Stimulated activated naive B cell treated with anti-CD40 and anti-IgM and Interleukin-4, amounts not matched to agents 10 μg/mL and 1 μg/mL and 100 μg/mL, for 72 hours (primary cell): Measurements from ENCODE around the gene FARP1.

Source experiments
- ATAC-seq, 2 donors: fragments of 150-1000 bp; cut with Tn5 transposase; replicated peaks; 2 replicates each; pipeline ENCODE4 v1.10.0; 2021; ENCODE audit warnings: moderate library complexity in 1 of 2
- DNase-seq: peaks from one replicate; pipeline ENCODE4 v3.0.0; 2021
- H3K27ac Mint-ChIP-seq: one replicate; pipeline ENCODE4 v1.8.0; 2022; ENCODE audit warnings: mild to moderate bottlenecking, mixed read lengths
- H3K27me3 Mint-ChIP-seq, 2 donors: one replicate each; pipeline ENCODE4 v1.8.0; 2022; ENCODE audit warnings: mixed read lengths in 2 of 2
- H3K36me3 Mint-ChIP-seq, 2 donors: one replicate each; pipeline ENCODE4 v1.8.0; 2022; ENCODE audit warnings: mixed read lengths in 2 of 2, mild to moderate bottlenecking in 1 of 2
- H3K4me1 Mint-ChIP-seq, 2 donors: one replicate each; pipeline ENCODE4 v1.8.0; 2022; ENCODE audit warnings: mixed read lengths in 2 of 2, mild to moderate bottlenecking in 1 of 2
- H3K4me3 Mint-ChIP-seq, 2 donors: one replicate each; pipeline ENCODE4 v1.8.0; 2022; ENCODE audit warnings: mild to moderate bottlenecking in 2 of 2, mixed read lengths in 2 of 2, moderate library complexity in 1 of 2
- H3K9me3 Mint-ChIP-seq, 2 donors: one replicate each; pipeline ENCODE4 v1.8.0; 2022; ENCODE audit warnings: mixed read lengths in 2 of 2, mild to moderate bottlenecking in 1 of 2

Gene FARP1

DNA sequence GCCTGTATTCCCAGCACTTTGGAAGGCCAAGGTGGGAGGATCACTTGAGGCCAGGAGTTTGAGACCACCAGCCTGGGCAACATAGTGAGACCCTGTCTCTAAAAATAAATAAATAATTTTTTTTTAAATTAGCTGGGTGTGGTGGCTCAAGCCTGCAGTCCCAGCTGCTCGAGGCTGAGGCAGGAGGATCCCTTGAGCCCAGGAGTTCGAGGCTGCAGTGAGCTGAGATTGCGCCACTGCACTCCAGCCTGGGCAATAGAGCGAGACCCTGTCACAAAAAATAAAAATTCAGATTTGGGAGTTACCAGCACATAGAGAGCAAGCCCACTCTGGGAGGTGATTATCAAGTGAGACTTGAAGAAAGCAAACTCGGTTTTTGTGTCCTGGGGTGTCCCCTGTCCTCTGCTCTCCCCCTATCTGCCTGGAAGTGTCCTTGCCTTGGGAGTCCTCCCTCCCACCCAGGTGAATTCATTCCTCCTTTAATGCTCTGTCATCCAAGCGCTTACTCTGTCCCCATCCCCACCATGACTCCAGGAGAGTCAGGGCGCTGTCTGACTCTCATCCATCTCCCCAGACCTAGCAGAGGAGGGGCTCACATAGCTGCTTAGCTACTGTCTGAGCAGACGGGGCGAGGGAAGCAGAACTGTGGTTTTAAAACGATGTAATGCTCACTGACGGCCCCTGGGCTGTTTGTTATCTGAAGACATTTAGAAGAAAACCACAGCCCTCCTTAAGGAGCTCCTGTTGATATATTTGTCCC is 287.3 kb downstream of the FARP1 start:
- no peak for ATAC-seq
- no peak overlapping the region for H3K27ac Mint-ChIP-seq
- no peaks in the 10 kb centered on the region for H3K4me1 Mint-ChIP-seq
- no peaks in the 10 kb centered on the region for H3K36me3 Mint-ChIP-seq
- H3K9me3 Mint-ChIP-seq, result no peaks in the 10 kb centered on the region
- DNase-seq, result no peak
- H3K4me3 Mint-ChIP-seq, result no peak overlapping the region
- peaks cover 21 to 30% of the 10 kb centered on the region in 2 donors for H3K27me3 Mint-ChIP-seq

DNA sequence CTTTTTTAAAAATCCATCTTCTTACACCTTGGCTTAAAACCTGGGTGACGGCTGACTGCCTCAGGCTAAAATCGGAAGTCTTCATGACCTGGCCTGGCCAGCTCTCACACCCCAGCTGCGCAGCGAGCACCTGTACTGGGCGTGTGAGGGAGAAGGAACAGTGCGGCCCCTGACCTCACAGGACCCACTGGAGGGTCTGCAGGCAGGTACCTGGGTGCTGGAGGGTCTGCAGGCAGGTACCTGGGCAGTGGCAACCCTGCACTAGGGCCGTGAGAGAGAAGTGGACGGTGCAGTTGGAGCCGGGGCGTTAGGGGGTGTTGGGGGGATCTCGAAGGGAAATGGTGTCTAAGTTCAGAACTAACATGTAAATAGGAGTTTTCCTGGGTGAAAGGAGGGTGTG is 289.7 kb downstream of the FARP1 start:
- Mint-ChIP-seq H3K4me3 (no peak overlapping the region), H3K27me3 (peaks cover 21 to 36% of the 10 kb centered on the region in 2 donors), H3K4me1 (no peaks in the 10 kb centered on the region), H3K9me3 (no peaks in the 10 kb centered on the region), H3K27ac (no peak overlapping the region), H3K36me3 (no peaks in the 10 kb centered on the region)
- ATAC-seq (no peak), DNase-seq (no peak)

DNA sequence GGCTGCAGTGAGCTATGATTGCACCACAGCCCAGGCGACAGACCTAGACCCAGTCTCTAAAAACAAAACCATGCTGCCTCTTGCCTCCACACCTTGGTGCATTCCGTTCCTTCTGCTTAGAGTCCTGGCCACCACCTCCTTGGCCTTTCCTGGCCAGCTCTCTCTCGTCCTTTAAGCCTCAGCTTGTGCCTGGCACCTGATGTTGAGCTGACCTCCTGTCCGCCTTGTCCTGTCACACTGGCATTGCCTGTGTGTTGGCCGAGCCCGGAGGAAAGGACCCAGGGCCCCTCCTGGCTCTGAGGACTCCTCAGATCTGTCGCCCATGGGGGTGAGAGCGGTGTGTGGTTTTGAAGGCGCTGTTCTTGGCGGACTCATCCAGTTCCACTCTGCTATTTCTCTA is 290.8 kb downstream of the FARP1 start:
- H3K4me1 Mint-ChIP-seq, result no peaks in the 10 kb centered on the region
- no peak overlapping the region for H3K4me3 Mint-ChIP-seq
- no peak overlapping the region for H3K27ac Mint-ChIP-seq
- peaks cover 21 to 34% of the 10 kb centered on the region in 2 donors for H3K27me3 Mint-ChIP-seq
- H3K9me3 Mint-ChIP-seq, result no peaks in the 10 kb centered on the region
- H3K36me3 Mint-ChIP-seq, result no peaks in the 10 kb centered on the region
- ATAC-seq (no peak), DNase-seq (no peak)

- Mint-ChIP-seq H3K4me3 (no peak overlapping the region), H3K36me3 (no peaks in the 10 kb centered on the region), H3K4me1 (no peaks in the 10 kb centered on the region), H3K9me3 (no peaks in the 10 kb centered on the region), H3K27ac (no peak overlapping the region), H3K27me3 (peaks cover 18 to 32% of the 10 kb centered on the region in 2 donors)
- no peak for ATAC-seq
- DNase-seq, result no peak
Observed at GRCh38 chr13:98434060-98434459, 291.2 kb downstream of the FARP1 start.

- H3K36me3 Mint-ChIP-seq, result no peaks in the 10 kb centered on the region
- no peak for DNase-seq
- H3K4me1 Mint-ChIP-seq, result no peaks in the 10 kb centered on the region
- ATAC-seq, result no peak
- peaks cover 13 to 28% of the 10 kb centered on the region in 2 donors for H3K27me3 Mint-ChIP-seq
- H3K9me3 Mint-ChIP-seq, result no peaks in the 10 kb centered on the region
- H3K27ac Mint-ChIP-seq, result no peak overlapping the region
- no peak overlapping the region for H3K4me3 Mint-ChIP-seq
Observed at GRCh38 chr13:98435376-98435775, 292.5 kb downstream of the FARP1 start.

- H3K4me1 Mint-ChIP-seq, result peaks cover 2 to 4% of the 10 kb centered on the region in 2 donors
- no peak for ATAC-seq
- H3K9me3 Mint-ChIP-seq, result no peaks in the 10 kb centered on the region
- no peak overlapping the region for H3K27ac Mint-ChIP-seq
- no peak overlapping the region for H3K4me3 Mint-ChIP-seq
- H3K27me3 Mint-ChIP-seq, result peaks cover 13 to 28% of the 10 kb centered on the region in 2 donors
- DNase-seq, result no peak
- no peaks in the 10 kb centered on the region for H3K36me3 Mint-ChIP-seq
Observed at GRCh38 chr13:98436233-98436910, 293.5 kb downstream of the FARP1 start.

DNA sequence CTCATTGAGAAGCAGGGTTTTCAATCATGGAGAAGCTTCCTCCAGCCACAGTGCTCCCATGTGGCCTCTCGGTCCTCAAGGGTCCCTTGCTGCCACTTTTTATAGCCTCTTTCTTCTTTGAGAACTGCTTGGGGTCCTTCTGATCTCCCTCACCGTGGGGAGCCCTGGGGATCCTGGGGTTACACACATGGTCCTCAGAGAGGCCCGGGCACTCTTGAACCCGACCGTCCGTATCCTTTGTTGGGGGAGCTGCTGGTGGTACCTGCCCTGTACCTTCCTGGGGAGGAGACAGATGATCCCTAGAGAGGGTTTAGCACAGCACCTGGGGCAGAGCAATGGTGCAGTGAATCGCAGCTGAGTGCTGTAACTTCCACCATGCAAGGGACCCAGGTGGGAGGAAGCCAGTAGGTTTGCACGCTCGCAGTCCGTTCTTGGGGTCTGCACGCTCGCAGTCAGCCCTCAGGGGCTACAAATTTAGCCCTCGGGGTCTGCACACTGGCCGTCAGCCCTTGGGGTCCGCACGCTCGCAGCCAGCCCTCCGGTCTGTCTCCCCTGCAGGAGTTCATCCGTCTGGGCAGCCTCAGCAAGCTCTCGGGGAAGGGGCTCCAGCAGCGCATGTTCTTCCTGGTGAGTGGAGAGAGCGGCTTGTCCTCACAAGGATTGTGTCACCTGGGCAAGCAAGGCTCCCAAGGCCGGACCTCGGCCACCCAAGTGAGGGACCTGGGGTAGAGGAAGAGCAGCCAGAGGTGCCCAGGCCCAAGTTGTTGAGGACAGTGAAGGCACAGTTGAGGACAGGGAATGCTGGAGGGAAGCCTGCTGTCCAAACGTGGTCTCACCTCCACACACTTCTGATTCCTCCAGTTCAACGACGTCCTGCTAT is 295.6 kb downstream of the FARP1 start:
- Mint-ChIP-seq H3K9me3 (no peaks in the 10 kb centered on the region), H3K4me3 (no peak overlapping the region), H3K27ac (no peak overlapping the region), H3K4me1 (peaks cover 4 to 9% of the 10 kb centered on the region in 2 donors), H3K36me3 (peaks cover 0 to under 1% of the 10 kb centered on the region in 2 donors), H3K27me3 (peaks cover 6 to 12% of the 10 kb centered on the region in 2 donors)
- ATAC-seq (no peak), DNase-seq (no peak)

- no peak overlapping the region for H3K4me3 Mint-ChIP-seq
- H3K36me3 Mint-ChIP-seq, result peaks cover 0 to 3% of the 10 kb centered on the region in 2 donors
- no peak overlapping the region for H3K27ac Mint-ChIP-seq
- peaks cover 8 to 12% of the 10 kb centered on the region in 2 donors for H3K4me1 Mint-ChIP-seq
- ATAC-seq, result no peak
- H3K9me3 Mint-ChIP-seq, result no peaks in the 10 kb centered on the region
- peaks cover 6 to 12% of the 10 kb centered on the region in 2 donors for H3K27me3 Mint-ChIP-seq
- no peak for DNase-seq
Observed at GRCh38 chr13:98439126-98439828, 296.4 kb downstream of the FARP1 start.

GRCh38 chr13:98439896-98440295 is 297.0 kb downstream of the FARP1 start:
- ATAC-seq, result no peak
- no peak for DNase-seq
- peaks cover 0 to 3% of the 10 kb centered on the region in 2 donors for H3K36me3 Mint-ChIP-seq
- peaks cover 10 to 17% of the 10 kb centered on the region in 2 donors for H3K4me1 Mint-ChIP-seq
- no peak overlapping the region for H3K4me3 Mint-ChIP-seq
- no peaks in the 10 kb centered on the region for H3K9me3 Mint-ChIP-seq
- peaks cover 6 to 12% of the 10 kb centered on the region in 2 donors for H3K27me3 Mint-ChIP-seq
- H3K27ac Mint-ChIP-seq, result no peak overlapping the region

- no peak for ATAC-seq
- peaks cover 3 to 9% of the 10 kb centered on the region in 2 donors for H3K27me3 Mint-ChIP-seq
Observed at GRCh38 chr13:98440390-98441055, 297.6 kb downstream of the FARP1 start.

DNA sequence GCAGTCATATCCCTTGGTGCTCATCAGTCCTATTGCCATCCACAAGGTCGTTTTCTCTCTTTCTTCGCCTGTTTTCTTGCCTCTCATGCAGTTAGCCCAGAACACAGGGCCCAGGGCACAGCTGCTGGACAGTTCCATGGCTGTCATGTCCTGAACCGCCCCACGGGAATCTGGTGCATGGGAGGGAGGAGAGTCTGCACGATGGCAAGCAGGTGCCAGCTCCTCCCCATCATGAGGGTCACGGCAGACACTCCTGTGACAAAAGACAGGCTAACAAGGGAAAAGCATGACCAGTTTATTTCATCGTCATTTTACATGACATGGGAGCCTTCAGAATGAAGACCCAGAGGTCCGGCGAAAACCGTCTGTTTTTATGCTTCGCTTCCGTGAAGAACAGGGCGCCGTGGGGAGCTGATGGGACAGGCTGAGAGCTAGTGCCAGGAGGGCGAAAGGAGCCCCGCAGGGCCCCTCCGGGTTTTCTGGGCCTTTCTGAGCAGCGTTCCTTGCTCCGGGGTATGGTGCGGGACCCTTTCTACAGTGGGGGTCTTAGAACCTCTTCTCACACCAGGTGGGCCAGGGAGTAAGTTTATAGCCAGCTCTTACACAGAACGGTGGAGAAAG is 298.3 kb downstream of the FARP1 start:
- no peak for ATAC-seq
- Mint-ChIP-seq H3K27ac (peak overlapping the region; percentile 20), H3K9me3 (no peaks in the 10 kb centered on the region), H3K4me1 (peaks cover 17 to 30% of the 10 kb centered on the region in 2 donors), H3K36me3 (peaks cover 0 to 3% of the 10 kb centered on the region in 2 donors), H3K4me3 (no peak overlapping the region), H3K27me3 (peaks cover 0 to 7% of the 10 kb centered on the region in 2 donors)
- no peak for DNase-seq

More at GRCh38 chr13:98440390-98441055, 297.6 kb downstream of the FARP1 start:
- Mint-ChIP-seq H3K9me3 (no peaks in the 10 kb centered on the region), H3K36me3 (peaks cover 0 to 3% of the 10 kb centered on the region in 2 donors), H3K4me1 (peaks cover 16 to 23% of the 10 kb centered on the region in 2 donors), H3K4me3 (no peak overlapping the region), H3K27ac (no peak overlapping the region)
- DNase-seq, result no peak

DNA sequence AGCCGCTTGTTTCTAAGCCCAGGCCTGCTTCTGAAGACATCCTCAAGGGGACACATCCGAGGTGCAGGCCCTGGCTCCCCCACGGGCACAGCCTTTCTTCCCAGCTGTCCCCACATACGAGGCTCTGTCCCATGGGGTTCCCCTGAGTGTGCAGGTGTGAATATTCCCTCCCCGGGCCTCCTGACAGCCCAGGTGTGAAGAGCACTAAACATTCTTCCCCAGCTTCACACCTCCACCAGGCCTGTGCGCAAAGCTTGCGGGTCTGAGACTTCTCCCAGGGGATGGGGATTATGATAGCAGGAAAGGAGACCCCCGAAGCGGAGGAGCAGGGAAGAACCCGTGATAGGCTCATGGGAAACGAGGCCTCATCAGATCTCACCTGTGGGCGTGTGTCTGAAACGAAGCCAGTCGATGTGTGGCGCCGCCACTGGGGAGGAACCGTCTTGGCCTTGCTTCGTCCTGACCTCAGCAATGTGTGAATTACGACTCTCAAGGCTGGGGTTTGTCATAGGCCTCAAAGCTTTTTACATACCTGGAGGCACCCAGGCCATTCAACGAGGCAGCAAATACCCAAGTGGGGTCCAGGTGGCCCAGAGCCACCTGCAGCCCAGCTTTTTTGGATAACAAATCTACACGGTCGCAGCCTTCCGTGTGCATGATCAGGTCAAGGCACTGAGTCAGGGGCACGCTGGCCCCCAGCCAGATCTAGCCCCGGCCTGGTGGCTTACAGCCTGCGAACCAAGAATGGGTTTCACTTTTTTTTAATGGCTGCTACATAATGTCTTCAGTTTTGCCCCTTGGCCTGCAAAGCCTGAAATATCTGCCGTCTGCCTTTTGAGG is 299.7 kb downstream of the FARP1 start:
- Mint-ChIP-seq H3K4me3 (no peak overlapping the region), H3K36me3 (peaks cover 3 to 6% of the 10 kb centered on the region in 2 donors), H3K4me1 (peaks cover 21 to 41% of the 10 kb centered on the region in 2 donors), H3K27ac (peak overlapping the region; percentile 67), H3K27me3 (peaks cover 0 to 2% of the 10 kb centered on the region in 2 donors), H3K9me3 (no peaks in the 10 kb centered on the region)
- ATAC-seq, result no peak
- no peak for DNase-seq
